ENCODE results near the gene TAF1A. TPM values are rescaled to one million over a fixed set of nuclear protein-coding genes. Genes with fewer than 3 reads are reported as not detected.

TAF1A gene
- total RNA-seq, 2 experiments from 2014 or later = 10.5 to 11.8 TPM

- Mint-ChIP-seq H3K27me3 (peaks cover 25% of the 10 kb centered on the region), H3K9me3 (ENCODE audit: low read depth) (no peaks in the 10 kb centered on the region), H3K4me3 (no peak overlapping the region), H3K36me3 (no peaks in the 10 kb centered on the region), H3K27ac (no peak overlapping the region), H3K4me1 (no peaks in the 10 kb centered on the region)
- CTCF ChIA-PET = no interaction called here
- ATAC-seq (no peak), DNase-seq (no peak)
These were observed 43.0 kb downstream of the TAF1A start for GRCh38 chr1:222546548-222547259.

GRCh38 chr1:222546091-222546490 is 43.6 kb downstream of the TAF1A start:
- Mint-ChIP-seq H3K9me3 (ENCODE audit: low read depth) (no peaks in the 10 kb centered on the region), H3K4me3 (no peak overlapping the region), H3K36me3 (no peaks in the 10 kb centered on the region), H3K4me1 (no peaks in the 10 kb centered on the region), H3K27me3 (peaks cover 25% of the 10 kb centered on the region), H3K27ac (no peak overlapping the region)
- CTCF ChIA-PET = interaction anchor here (0.8 kb wide), 1 partner anchor 88 kb away, joined by 3 read pairs; no protein-coding TSS in a partner anchor
- ATAC-seq = no peak
- no peak for DNase-seq

GRCh38 chr1:222543817-222544216 is 45.9 kb downstream of the TAF1A start:
- no peak for ATAC-seq

GRCh38 chr1:222540598-222540995 is 49.1 kb downstream of the TAF1A start:
- CTCF ChIA-PET = no interaction called here
- Mint-ChIP-seq H3K27ac (no peak overlapping the region), H3K4me1 (no peaks in the 10 kb centered on the region), H3K27me3 (peaks cover 11% of the 10 kb centered on the region), H3K36me3 (no peaks in the 10 kb centered on the region), H3K4me3 (no peak overlapping the region), H3K9me3 (ENCODE audit: low read depth) (no peaks in the 10 kb centered on the region)
- DNase-seq (no peak), ATAC-seq (no peak)

More at GRCh38 chr1:222543817-222544216, 45.9 kb downstream of the TAF1A start:
- Mint-ChIP-seq H3K36me3 (no peaks in the 10 kb centered on the region), H3K27me3 (peaks cover 25% of the 10 kb centered on the region), H3K27ac (no peak overlapping the region), H3K4me1 (no peaks in the 10 kb centered on the region), H3K9me3 (ENCODE audit: low read depth) (no peaks in the 10 kb centered on the region), H3K4me3 (no peak overlapping the region)
- CTCF ChIA-PET = no interaction called here
- no peak for DNase-seq

GRCh38 chr1:222539951-222540597 is 49.7 kb downstream of the TAF1A start:
- no peak overlapping the region for H3K4me3 Mint-ChIP-seq
- CTCF ChIA-PET = no interaction called here
- ATAC-seq = no peak
- no peaks in the 10 kb centered on the region for H3K4me1 Mint-ChIP-seq
- no peaks in the 10 kb centered on the region for H3K9me3 Mint-ChIP-seq (ENCODE audit: low read depth)
- peaks cover 10% of the 10 kb centered on the region for H3K27me3 Mint-ChIP-seq
- DNase-seq = no peak
- H3K27ac Mint-ChIP-seq = no peak overlapping the region
- no peaks in the 10 kb centered on the region for H3K36me3 Mint-ChIP-seq

DNA sequence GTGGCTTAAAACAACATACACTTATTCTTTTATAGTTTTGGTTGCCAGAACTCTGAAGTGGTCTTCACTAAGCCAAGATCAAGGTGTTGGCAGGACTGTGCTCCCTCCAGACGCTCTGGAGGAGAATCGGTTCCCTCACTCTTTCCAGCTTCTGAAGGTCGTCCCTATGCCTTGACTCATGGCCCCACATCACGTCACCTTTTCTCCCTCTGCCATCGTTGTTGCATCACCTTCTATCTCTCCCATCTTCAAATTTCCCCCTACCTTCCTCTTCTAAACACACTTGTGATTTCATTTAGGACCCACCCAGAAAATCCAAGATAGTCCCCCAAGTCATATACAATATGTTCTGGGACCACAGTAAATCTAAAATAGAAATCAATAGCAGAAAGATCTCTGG is 54.3 kb downstream of the TAF1A start:
- H3K4me1 Mint-ChIP-seq = no peaks in the 10 kb centered on the region
- CTCF ChIA-PET = no interaction called here
- no peak overlapping the region for H3K4me3 Mint-ChIP-seq
- no peaks in the 10 kb centered on the region for H3K9me3 Mint-ChIP-seq (ENCODE audit: low read depth)
- H3K36me3 Mint-ChIP-seq = no peaks in the 10 kb centered on the region
- H3K27ac Mint-ChIP-seq = no peak overlapping the region
- ATAC-seq (no peak), DNase-seq (no peak)
- peaks cover 5% of the 10 kb centered on the region for H3K27me3 Mint-ChIP-seq

- no peaks in the 10 kb centered on the region for H3K36me3 Mint-ChIP-seq
- peaks cover 4% of the 10 kb centered on the region for H3K4me1 Mint-ChIP-seq
- DNase-seq = no peak
- H3K4me3 Mint-ChIP-seq = no peak overlapping the region
- H3K9me3 Mint-ChIP-seq (ENCODE audit: low read depth) = no peaks in the 10 kb centered on the region
- H3K27me3 Mint-ChIP-seq = peaks cover 21% of the 10 kb centered on the region
- CTCF ChIA-PET = no interaction called here
- no peak overlapping the region for H3K27ac Mint-ChIP-seq
- ATAC-seq = no peak
These were observed 58.9 kb downstream of the TAF1A start for GRCh38 chr1:222530852-222531251.

DNA sequence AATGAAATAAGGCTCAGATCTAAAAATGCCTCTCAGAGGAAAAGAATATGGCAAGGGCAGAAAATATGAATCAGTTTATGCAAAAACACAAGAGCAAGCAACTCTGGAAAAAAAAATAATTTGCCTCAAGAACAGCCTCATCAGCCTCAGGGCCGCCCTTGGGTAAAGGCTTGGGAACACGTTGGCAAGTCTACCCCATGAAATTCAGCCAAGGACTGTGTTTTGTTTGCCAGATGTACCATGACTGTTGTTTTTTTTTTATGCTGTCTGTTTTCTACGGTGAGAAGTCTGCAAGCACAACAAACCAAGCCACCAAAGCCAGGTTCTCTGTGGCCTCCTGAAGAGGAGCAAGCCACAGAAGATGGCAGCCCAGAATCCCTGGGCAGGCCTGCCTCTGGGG is 59.8 kb downstream of the TAF1A start:
- ATAC-seq = no peak
- no peaks in the 10 kb centered on the region for H3K36me3 Mint-ChIP-seq
- no peak overlapping the region for H3K4me3 Mint-ChIP-seq
- DNase-seq = no peak
- peaks cover 20% of the 10 kb centered on the region for H3K27me3 Mint-ChIP-seq
- H3K4me1 Mint-ChIP-seq = peaks cover 4% of the 10 kb centered on the region
- H3K9me3 Mint-ChIP-seq (ENCODE audit: low read depth) = no peaks in the 10 kb centered on the region
- no peak overlapping the region for H3K27ac Mint-ChIP-seq
- CTCF ChIA-PET = no interaction called here

- no peak overlapping the region for H3K27ac Mint-ChIP-seq
These were observed 60.6 kb downstream of the TAF1A start for GRCh38 chr1:222529181-222529580.

DNA sequence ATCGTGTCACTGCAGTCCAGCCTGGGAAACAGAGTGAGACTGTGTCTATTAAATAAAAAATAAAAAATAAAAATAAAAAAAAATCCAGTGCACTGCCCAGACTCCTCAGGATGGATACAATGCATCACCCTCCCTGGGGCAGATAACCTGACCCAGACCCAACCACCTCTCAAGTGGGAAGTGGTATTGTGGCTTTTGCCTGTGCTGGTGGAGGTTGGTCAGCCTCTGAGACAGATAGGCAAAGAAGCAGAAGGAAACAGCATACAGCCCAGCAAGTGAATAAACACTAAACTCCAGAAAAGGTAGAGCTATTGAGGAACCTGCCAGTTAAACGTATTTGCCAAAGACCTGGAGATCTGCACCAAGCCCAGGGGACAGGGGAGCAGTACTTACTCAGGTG is 63.8 kb downstream of the TAF1A start:
- H3K4me3 Mint-ChIP-seq = no peak overlapping the region
- no peak for DNase-seq
- ATAC-seq = peak; percentile 39
- CTCF ChIA-PET = no interaction called here
- H3K27me3 Mint-ChIP-seq = peaks cover 27% of the 10 kb centered on the region
- H3K9me3 Mint-ChIP-seq (ENCODE audit: low read depth) = no peaks in the 10 kb centered on the region
- no peaks in the 10 kb centered on the region for H3K36me3 Mint-ChIP-seq
- H3K27ac Mint-ChIP-seq = no peak overlapping the region
- peaks cover 4% of the 10 kb centered on the region for H3K4me1 Mint-ChIP-seq

More at GRCh38 chr1:222529181-222529580, 60.6 kb downstream of the TAF1A start:
- Mint-ChIP-seq H3K36me3 (no peaks in the 10 kb centered on the region), H3K4me1 (peaks cover 4% of the 10 kb centered on the region), H3K9me3 (ENCODE audit: low read depth) (no peaks in the 10 kb centered on the region), H3K27me3 (peaks cover 22% of the 10 kb centered on the region), H3K4me3 (no peak overlapping the region)
- CTCF ChIA-PET = no interaction called here
- ATAC-seq (no peak), DNase-seq (no peak)

DNA sequence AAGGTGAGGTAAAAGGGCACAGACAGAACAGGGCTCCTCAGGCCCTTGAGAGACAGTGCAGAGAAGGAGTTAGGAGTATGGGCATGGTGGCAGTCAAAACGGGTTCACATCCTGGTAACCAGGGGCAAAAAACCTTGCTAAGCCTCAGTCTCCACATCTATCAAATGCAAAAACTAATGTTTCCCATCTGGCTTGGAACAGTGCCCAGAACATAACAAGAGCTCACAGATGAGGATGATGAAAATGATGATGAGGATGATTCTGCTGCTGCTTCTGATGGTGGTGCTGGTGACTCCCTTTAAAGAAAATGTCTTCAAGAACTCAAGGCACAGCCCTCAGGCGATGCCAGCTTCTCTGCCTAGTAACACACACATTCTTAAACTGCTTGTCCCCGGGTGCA is 65.9 kb downstream of the TAF1A start:
- Mint-ChIP-seq H3K27ac (no peak overlapping the region), H3K36me3 (no peaks in the 10 kb centered on the region), H3K4me3 (no peak overlapping the region), H3K4me1 (peaks cover 4% of the 10 kb centered on the region), H3K27me3 (peaks cover 16% of the 10 kb centered on the region), H3K9me3 (ENCODE audit: low read depth) (no peaks in the 10 kb centered on the region)
- DNase-seq (no peak), ATAC-seq (no peak)
- CTCF ChIA-PET = no interaction called here

- no peaks in the 10 kb centered on the region for H3K36me3 Mint-ChIP-seq
- ATAC-seq (no peak), DNase-seq (no peak)
- CTCF ChIA-PET = no interaction called here
- no peaks in the 10 kb centered on the region for H3K9me3 Mint-ChIP-seq (ENCODE audit: low read depth)
- H3K27ac Mint-ChIP-seq = no peak overlapping the region
- H3K4me1 Mint-ChIP-seq = peaks cover 4% of the 10 kb centered on the region
- no peak overlapping the region for H3K4me3 Mint-ChIP-seq
- peaks cover 13% of the 10 kb centered on the region for H3K27me3 Mint-ChIP-seq
These were observed 67.4 kb downstream of the TAF1A start for GRCh38 chr1:222522105-222522915.

- DNase-seq = no peak
- Mint-ChIP-seq H3K4me3 (no peak overlapping the region), H3K27me3 (peaks cover 11% of the 10 kb centered on the region), H3K9me3 (ENCODE audit: low read depth) (no peaks in the 10 kb centered on the region), H3K4me1 (peaks cover 4% of the 10 kb centered on the region), H3K27ac (no peak overlapping the region), H3K36me3 (no peaks in the 10 kb centered on the region)
- ATAC-seq = no peak
- CTCF ChIA-PET = no interaction called here
These were observed 68.2 kb downstream of the TAF1A start for GRCh38 chr1:222521299-222522104.
